ENCODE results near the gene EIF4G3.
"Not testable (repeated sequence)": the region's sequence is repeated elsewhere in the genome, so short reads cannot be mapped to it uniquely, and the experiment has no call there.

The EIF4G3 gene, protein sequence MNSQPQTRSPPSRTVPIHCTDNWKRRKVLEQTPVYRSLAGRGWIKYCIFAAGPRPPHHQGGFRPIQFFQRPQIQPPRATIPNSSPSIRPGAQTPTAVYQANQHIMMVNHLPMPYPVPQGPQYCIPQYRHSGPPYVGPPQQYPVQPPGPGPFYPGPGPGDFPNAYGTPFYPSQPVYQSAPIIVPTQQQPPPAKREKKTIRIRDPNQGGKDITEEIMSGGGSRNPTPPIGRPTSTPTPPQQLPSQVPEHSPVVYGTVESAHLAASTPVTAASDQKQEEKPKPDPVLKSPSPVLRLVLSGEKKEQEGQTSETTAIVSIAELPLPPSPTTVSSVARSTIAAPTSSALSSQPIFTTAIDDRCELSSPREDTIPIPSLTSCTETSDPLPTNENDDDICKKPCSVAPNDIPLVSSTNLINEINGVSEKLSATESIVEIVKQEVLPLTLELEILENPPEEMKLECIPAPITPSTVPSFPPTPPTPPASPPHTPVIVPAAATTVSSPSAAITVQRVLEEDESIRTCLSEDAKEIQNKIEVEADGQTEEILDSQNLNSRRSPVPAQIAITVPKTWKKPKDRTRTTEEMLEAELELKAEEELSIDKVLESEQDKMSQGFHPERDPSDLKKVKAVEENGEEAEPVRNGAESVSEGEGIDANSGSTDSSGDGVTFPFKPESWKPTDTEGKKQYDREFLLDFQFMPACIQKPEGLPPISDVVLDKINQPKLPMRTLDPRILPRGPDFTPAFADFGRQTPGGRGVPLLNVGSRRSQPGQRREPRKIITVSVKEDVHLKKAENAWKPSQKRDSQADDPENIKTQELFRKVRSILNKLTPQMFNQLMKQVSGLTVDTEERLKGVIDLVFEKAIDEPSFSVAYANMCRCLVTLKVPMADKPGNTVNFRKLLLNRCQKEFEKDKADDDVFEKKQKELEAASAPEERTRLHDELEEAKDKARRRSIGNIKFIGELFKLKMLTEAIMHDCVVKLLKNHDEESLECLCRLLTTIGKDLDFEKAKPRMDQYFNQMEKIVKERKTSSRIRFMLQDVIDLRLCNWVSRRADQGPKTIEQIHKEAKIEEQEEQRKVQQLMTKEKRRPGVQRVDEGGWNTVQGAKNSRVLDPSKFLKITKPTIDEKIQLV (N-terminal part only)

DNA sequence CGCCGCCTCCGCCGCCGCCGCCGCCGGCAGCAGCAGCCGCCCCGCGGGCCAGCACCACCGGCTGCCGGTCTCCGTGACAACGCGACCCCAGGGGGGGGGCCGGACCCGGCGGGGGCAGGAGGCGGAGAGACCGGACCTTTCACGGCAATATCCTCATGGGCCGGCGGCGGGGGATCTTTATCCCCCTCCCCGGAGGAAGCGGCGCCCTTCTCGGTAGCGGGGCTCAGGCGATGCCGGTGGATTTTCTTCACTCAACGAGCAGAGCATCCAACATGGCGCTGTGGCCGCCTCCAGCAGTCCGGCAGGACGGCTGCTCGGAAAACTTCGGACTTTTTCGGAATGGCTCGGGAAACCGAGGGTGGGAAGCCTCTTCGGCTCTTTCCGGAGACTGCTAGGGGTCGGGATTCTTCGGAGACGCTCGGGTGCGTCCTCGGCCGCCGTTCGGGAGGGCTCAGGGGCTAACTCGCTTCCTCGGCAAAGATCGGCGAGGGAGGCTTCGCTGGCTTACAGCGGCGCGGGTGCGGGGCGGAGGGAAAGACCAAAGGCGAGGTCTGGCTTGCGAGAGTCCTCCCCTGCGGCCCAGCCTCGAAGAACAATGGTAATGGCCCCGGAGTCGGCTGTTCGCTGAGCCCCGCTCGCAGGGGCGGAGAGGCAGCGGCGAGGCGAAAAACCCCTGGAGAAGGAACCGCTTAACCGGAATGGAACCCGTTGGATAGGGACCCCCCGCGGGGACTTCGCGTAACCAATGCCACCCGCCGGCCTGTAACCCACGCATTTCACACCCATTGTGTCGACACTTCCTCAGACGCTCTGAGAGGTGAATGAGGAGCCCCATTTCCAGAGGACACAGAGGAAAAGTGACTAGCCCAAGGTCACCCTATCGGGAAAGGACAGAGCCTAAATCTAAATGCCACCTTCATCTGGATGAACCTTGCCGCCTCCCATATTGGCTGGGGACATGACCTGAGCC, at the start of gene EIF4G3:
Gene EIF4G3 (minus strand): TSS at position 312 of the 970 bp plus-strand sequence. CDS start 174,155 bp downstream, outside the sequence.
- peak; percentile 81 to 99 (median 97) for DNase-seq

DNA sequence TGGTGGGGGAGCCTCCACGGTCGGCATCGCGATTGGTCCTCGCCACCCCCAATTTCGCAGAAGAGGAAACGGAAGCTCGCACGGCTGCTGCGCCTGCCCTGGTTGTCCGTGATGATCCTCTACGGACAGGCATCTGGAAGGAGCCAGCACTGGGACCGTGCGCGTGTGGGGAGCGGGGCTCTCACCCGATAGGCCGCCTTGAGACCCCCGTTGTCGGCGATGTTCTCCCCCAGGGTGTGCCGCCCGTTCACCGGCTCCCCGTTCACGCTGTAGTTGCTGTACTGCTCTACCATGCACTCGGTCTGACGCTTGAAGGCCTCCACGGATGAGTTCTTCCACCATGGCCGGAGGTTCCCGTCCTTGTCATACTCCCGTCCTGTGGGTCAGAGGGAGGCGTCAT, 48.4 kb upstream of the EIF4G3 start:
- DNase-seq: no peak

DNA sequence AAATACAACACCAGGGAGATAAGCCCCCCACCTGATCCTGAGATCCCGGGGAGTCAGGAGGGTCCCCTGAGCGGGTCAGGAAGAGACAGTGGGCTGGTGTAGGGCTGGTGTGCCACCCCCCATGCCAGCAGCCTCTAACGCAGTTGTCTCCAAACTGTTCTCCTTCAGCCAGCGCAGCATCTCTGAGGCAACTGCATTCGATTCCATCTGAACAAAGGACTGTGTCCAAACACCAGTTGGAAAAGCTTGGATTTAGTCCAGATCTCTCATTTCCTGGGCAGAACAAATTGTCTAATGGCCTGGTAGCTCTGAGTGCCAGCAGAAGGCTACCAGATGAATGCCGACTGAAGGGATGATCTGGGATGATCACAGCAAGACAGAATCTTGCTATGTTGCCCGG, 44.1 kb upstream of the EIF4G3 start:
- DNase-seq: peak in 12 of 56 donors; percentile 3 to 49 (median 16)

DNA sequence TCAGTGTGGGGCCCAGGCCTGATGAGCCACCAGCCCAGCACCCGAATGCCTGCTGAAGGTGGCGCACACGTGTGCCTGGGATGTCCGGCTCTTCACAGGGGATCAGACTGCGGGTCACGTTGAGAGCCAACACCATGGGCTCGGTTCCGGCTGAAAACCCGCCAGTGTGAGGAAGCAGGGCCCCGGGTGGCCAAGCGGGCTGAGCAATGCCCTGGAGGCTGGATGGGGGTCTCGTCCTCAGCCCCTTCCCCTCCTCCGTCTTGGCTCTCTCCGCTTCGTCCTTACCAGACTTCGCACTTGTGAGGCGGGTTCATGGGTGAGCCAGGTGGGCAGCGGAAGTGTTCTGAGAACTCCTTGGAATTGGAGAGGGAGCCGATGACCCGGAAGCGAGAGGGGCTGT, 43.0 kb upstream of the EIF4G3 start:
- DNase-seq: no peak

DNA sequence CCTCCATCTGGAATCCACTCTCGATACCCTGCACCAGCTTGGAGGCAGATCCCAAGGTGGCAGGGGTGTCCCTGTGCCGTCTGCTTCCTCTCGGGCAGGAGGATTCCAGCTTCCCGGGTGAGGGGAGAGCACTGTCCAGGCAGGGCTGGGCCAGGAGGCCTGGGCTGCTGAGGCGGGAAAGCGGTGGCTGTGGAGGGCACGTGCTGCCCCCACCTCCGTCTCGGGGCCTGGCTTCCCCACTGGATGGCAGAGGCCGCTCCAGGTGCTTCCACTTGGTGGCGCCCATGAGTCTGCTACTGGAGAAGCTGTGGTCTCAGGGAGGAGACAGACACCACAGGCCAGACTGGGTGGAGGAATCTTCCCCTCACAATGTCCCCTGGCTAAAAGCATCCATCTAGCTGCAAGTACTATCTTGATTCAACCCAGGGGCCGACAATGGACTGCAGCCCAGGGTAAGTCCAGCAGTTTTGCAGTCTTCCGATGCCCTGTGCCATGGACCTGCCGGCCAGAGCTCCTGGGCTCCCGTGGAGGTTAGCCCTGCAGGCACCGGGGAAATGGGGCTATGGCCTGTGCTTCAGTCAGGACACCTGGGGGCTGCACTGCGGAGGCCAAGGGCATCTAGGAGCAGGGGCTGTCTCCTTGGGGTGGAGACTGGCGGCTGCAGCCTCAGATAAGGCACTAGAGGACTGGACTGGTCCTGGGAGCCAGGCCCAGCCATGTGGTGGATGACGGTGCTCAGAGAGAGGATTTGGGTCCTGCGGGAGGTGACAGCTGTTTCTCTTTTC, 41.3 kb upstream of the EIF4G3 start:
- DNase-seq: peak in 11 of 56 donors; percentile 4 to 47 (median 21)

DNA sequence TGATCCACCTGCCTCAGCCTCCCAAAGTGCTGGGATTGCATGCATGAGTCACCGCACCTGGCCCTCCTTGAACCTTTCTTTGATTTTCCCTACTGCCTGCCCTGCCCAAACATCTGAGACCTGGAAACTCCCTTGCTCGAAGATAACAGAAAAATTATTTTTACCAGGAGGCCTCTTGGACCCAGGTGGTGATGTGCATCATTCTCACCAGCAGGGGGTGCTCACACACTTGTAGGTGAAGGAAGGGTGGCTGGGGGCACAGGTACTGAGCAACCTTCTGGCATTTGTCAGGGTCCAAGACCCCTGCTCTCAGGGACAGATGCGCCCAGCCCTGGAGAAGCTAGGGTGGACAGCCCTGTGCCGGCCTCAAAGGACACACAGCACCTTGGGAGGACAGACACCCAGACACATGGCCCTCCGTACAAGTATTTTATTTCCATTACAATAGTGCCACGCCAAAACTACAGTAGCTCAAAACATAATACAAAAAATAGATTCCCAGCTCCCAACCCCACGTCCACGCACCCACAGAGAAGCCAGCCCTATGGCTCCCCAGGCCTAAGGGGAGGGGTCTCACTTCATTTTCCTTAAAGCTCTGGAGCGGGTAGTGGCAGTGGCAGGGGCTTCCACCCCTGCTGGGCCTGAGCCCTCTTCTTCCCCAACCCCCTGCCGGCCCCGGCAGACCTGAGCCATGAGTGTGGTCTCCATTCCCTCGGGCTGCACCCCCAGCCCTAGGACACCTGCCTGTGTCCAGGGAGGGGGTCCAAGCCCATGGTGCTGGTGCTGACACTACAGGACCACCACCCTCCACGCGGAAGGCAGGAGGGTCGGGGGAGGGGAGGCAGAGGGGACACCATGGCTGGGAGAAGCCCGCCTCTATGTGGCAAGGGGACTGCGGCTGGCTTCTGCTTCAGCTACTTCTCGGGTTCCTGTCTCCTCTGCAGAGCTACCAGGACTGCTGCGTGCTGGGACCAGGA, 40.4 kb upstream of the EIF4G3 start:
- DNase-seq: peak in 11 of 56 donors; percentile 5 to 24 (median 15)

DNA sequence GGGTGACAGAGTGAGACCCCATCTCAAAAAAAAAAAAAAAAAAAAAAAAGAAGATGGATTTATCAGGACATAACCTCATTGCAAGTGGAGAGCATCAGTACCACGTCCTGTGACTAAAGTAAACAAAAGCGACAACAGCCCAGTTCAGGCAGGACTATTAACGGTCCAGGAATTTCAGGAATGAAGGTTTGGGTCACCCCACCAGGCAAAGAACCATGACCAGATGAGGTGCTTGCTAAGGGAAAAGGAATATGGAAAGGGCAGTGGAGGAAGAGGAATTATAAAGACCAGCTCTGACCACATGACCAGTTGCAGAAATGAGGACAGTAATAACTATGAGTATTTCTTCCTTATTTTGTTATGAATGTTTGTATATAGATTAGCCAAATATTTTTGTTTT, 35.4 kb upstream of the EIF4G3 start:
- no peak for DNase-seq

DNA sequence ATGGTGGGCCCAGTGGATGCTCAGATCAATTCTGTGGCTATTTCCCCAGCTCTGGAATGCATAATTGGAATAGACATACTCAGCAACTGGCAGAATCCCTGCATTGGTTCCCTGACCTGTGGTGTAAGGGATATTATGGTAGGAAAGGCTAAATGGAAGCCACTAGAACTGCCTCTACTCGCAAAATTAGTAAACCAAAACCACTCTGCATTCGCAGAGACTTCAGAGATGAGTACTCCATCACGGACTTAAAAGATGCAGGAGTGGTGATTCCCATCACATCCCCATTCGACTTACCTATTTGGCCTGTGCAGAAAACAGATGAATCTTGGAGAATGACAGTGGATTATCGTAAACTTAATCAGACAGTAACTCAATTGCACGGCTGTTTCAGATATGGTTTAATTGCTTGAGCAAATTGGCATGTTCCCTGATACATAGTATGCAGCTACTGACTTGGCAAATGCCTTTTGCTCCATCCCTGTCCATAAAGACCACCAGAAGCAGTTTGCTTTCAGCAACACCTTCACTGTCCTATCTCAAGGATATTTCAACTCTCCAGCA, 31.5 kb upstream of the EIF4G3 start:
- DNase-seq: not testable (repeated sequence)

DNA sequence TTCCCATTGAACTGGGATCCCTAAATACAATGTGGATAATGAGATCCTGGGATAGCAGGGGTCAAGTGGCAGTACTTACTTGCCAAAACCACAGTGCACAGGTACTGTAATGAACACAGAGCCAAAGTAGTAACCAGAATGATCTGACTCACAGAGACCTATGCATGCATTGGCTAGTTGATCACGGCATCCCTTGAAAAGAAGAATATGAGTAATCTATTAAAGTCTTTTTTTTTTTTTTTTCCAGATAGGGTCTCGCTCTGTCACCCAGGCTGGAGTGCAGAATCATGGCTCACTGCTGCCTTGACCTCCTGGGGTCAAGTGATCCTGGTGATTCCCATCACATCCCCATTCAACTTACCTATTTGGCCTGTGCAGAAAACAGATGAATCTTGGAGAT, 29.4 kb upstream of the EIF4G3 start:
- DNase-seq: no peak

DNA sequence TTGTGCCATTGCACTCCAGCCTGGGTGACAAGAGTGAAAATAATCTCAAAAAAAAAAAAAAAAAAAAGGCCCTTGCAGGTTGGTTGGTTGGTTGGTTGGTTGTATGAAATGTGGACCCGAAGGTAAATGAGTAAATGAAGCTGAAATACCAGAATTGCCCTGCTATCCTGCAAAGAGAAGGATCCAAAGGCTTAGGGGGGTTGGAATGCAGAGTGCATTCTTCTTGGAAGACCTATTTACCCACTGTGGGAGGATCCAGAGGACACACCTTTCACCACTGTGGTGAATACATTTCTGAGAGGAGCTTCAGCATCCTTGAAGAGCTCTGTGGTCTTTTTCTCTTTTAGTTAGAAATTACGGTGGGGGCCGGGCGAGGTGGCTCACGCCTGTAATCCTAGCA, 28.7 kb upstream of the EIF4G3 start:
- DNase-seq: no peak

DNA sequence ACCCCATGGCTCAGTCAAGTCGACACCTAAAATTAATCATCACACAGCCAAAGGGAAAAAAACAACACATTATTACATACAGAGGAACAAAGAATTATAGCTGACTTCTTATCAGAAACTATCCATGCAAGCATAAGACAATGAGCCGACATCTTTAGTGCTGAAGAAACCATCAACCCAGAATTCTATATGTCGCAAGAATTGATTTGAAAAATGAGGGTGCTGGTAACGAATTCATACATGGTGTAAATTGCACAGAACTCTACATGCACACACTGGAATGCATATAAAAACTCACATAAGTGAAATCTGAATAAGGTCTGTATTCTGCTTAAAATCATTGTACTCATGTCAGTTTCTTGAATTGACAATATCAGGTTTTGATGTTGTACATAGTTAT, 25.0 kb upstream of the EIF4G3 start:
- no peak for DNase-seq

DNA sequence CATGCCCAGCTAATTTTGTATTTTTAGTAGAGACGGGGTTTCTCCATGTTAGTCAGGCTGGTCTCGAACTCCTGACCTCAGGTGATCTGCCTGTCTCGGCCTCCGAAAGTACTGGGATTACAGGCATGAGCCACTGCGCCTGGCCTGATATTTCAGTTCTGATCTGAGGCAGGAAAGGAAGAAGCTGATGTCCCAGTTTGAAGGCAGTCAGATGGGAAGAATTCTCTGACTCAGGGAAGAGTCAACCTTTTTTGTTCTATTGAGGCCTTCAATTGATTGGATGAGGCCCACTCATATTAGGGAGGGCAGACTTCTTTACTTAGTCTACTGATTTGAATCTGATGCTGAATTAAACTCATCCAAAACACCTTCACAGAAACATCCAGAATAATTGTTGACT, 24.5 kb upstream of the EIF4G3 start:
- DNase-seq: not testable (repeated sequence)

DNA sequence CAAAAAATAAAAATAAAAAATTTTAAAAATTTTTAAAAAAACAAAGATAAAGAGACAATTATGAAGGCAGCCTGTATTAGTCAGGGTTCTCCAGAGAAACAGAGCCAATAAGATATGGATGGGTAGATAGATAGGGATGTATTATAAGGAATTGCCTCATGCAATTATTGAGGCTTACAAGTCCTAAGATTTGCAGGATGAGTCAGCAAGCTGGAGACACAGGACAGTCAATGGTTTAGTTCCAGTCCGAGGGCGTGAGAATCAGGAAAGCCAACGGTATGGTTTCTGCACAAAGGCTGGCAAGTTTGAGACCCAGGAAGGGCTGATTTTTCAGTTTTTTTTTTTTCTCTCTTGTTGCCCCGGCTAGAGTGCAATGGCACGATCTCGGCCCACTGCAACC, 24.1 kb upstream of the EIF4G3 start:
- no peak for DNase-seq

DNA sequence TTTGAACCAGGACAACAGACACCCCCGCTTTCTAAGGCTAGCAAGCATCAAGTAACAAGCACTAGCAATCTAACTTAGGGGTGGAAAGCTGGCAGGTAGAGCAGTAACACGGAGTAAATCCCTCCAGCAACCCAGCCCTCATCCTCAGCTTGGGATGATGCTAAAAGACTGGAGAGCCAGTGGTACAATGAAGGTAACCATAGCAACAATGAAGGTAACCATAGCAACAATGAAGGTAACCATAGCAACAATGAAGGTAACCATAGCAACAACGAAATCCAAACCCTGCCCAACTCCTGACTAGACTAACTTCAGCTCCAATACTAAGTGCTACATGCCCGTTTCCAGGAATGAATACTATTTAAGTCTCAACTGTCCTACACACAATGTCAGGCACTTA, 22.2 kb upstream of the EIF4G3 start:
- DNase-seq: no peak

DNA sequence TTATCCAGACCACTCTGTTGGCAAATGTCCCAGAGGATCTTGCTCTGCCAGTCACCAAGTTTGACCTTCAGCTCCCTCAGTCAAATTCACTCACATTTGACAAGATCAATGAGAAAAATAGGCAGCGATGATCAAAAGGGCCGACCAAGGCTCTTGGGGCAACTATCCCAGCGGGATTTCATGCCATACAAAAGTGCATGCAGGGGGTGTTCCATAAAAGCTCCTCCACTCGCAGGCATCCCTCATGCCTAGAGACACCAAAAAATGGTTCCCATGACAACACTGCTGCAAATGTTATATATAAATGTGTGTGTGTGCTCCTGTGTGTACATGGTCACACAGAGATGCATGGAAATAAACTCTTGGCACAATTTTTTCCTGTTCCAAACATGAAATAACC, 16.2 kb upstream of the EIF4G3 start:
- DNase-seq: peak in 3 of 56 donors; percentile 4 to 26 (median 26)

DNA sequence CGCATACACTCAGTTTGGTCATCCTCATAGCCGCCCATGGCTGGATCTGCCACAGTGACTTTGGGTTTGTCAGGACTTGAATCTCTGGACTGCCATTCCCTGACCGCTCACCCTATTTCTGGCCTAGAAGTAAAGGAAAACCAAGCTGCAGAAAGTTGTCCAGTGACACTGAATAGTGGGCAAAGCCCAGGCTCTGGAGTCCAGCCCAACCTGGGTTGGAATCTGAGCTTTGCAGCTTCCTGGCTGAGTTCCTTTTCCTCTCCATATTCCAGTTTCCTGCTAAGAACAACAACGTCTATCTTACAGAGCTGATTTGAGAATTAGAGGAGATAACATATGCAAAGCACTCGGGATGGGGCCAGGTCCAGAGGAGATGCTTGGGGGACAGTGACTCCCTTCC, 15.6 kb upstream of the EIF4G3 start:
- no peak for DNase-seq

DNA sequence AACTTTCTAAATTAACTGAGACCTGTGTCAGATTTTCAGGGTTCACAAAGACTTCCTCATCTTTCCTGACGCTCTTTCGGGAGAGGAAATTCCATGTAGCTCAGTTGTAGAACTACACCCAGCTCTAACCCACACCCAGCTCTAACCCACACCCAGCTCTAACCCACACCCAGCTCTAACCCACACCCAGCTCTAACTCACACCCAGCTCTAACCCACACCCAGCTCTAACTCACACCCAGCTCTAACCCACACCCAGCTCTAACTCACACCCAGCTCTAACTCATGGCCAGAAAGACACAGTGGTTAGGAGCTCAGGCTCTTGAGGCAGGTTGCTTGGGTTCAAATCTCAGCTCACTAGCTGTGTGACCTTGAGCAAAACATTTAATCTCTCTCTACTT, 14.1 kb upstream of the EIF4G3 start:
- not testable (repeated sequence) for DNase-seq

DNA sequence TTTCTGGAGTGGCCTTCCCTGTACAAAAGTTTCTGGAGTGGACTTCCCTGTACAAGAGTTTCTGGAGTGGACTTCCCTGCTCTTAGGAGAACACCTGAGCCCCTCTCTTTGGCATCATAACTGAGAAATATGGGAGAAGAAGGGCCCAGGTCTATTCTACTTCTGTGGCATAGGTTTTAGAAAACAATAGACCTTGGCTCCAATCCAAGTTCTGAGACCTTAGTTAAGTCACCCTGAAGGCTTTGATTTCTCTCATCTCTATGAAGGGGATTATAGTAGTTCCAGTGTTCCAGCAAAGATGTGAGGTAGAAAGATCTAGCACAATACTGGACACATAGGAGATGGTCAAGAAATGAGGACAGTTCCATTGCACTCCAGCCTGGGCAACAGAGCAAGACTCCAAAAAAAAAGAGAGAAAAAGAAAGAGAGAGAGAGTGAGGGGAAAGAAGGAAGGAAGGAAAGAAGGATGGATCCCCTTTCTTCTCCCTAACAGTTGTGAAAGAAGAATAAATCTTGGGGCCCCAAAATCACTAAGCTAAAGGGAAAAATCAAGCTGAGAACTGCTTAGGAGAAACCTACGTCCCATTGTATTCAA, 13.3 kb upstream of the EIF4G3 start:
- DNase-seq: no peak
